Right lobe of liver (tissue), 4 donors: ENCODE results near the gene D2HGDH.
"Not testable (repeated sequence)": the region's sequence is repeated elsewhere in the genome, so short reads cannot be mapped to it uniquely, and the experiment has no call there.

Source experiments
- CTCF ChIP-seq, 4 donors: fragments of 200-600 bp in 3 of 4; fragments of 450-650 bp in 1 of 4; IDR thresholded peaks; one replicate each; pipeline versions ENCODE4 v1.5.1 to v1.8.0; 2016 to 2022; ENCODE audit warnings: antibody characterized with exemption in 4 of 4, mild to moderate bottlenecking in 2 of 4
- POLR2A ChIP-seq: fragments of 450-650 bp; IDR thresholded peaks from one replicate; pipeline ENCODE4 v1.6.1; 2017; ENCODE audit warnings: antibody characterized with exemption, mild to moderate bottlenecking
- donor health status: DM: no; HTN: no; CAD: no.
- donor health status: DM: no; HTN: no; CAD: no.
- donor health status: DM: no; HTN: yes; CAD: no.

- TF ChIP-seq CTCF (IDR thresholded peaks at IDR 0.05); POLR2A: not testable (repeated sequence)
These were observed 65.9 kb downstream of the D2HGDH start for GRCh38 chr2:241800198-241800903.
